CD4-positive, alpha-beta T cell (primary cell): ENCODE results near the gene GNG13. TPM values are rescaled to one million over a fixed set of nuclear protein-coding genes. Genes with fewer than 3 reads are reported as not detected.
A peak's percentile ranks its signal among the peaks of the same experiment; 100 is the strongest.

Source experiments
- ATAC-seq: fragments of 200-7000 bp; cut with Tn5 transposase; one replicate; pipeline ENCODE4 v1.10.0; 2022; ENCODE audit warnings: mild to moderate bottlenecking; ENCODE audit not compliant: poor library complexity
- CTCF ChIA-PET: fragments of 350-600 bp; sonication (Branson Sonifier 250); formaldehyde crosslinking; loops from one replicate; lab custom pipeline; 2021; ENCODE audit warnings: antibody characterized with exemption, inconsistent platforms; lab: Charles Lee
- POLR2A ChIA-PET: fragments of 350-600 bp; sonication (Branson Sonifier 250); formaldehyde crosslinking; loops from one replicate; lab custom pipeline; 2021; ENCODE audit warnings: antibody characterized with exemption, inconsistent platforms; lab: Charles Lee
- DNase-seq, 14 experiments: peaks; one replicate each; pipeline ENCODE4 v3.0.0-alpha.2; 2013 to 2020; ENCODE audit warnings: mixed read lengths in 2 of 14
- H3K27ac ChIP-seq, 2 donors: one replicate each; pipeline versions ENCODE4 v1.5.1 to v1.7.0; 2013; ENCODE audit warnings: low read length in 2 of 2, low read depth in 1 of 2, mild to moderate bottlenecking in 1 of 2
- H3K27me3 ChIP-seq, 2 experiments: 1 replicate in 1 of 2; 2 replicates in 1 of 2; pipeline versions ENCODE4 v1.6.1 to v1.7.0; 2013; ENCODE audit warnings: low read length in 2 of 2, control low read depth in 1 of 2, mild to moderate bottlenecking in 1 of 2, moderate library complexity in 1 of 2; ENCODE audit not compliant: insufficient read depth in 2 of 2, control insufficient read depth in 1 of 2
- H3K36me3 ChIP-seq: one replicate; pipeline ENCODE4 v1.6.1; 2013; ENCODE audit warnings: low read length, control low read depth; ENCODE audit not compliant: insufficient read depth
- H3K4me1 ChIP-seq: one replicate; pipeline ENCODE4 v1.6.1; 2013; ENCODE audit warnings: low read length, control low read depth; ENCODE audit not compliant: insufficient read depth
- H3K4me3 ChIP-seq: one replicate; pipeline ENCODE4 v1.5.1; 2013; ENCODE audit warnings: mild to moderate bottlenecking, low read length, moderate library complexity
- H3K9me3 ChIP-seq, 2 experiments: 1 replicate in 1 of 2; 2 replicates in 1 of 2; pipeline versions ENCODE4 v1.6.1 to v1.7.0; 2013; ENCODE audit warnings: low read length in 2 of 2, mild to moderate bottlenecking in 2 of 2, control low read depth in 1 of 2, moderate library complexity in 1 of 2; ENCODE audit not compliant: control insufficient read depth in 1 of 2, insufficient read depth in 1 of 2
- H3K27ac Mint-ChIP-seq: one replicate; pipeline ENCODE4 v1.8.0; 2020; ENCODE audit warnings: mixed read lengths
- H3K27me3 Mint-ChIP-seq: one replicate; pipeline ENCODE4 v1.8.0; 2021; ENCODE audit warnings: mixed read lengths
- H3K36me3 Mint-ChIP-seq: one replicate; pipeline ENCODE4 v1.8.0; 2021; ENCODE audit warnings: low read depth, mixed read lengths
- H3K4me1 Mint-ChIP-seq: one replicate; pipeline ENCODE4 v1.8.0; 2021; ENCODE audit warnings: low read depth, mixed read lengths
- H3K4me3 Mint-ChIP-seq: one replicate; pipeline ENCODE4 v1.8.0; 2020; ENCODE audit warnings: mild to moderate bottlenecking, mixed read lengths
- H3K9me3 Mint-ChIP-seq: one replicate; pipeline ENCODE4 v1.8.0; 2020; ENCODE audit warnings: mixed read lengths
- intact Hi-C, 2 experiments: fragments of 100-400 bp; cut with DNase I in 1 of 2; cut with micrococcal nuclease in 1 of 2; formaldehyde crosslinking; loops; one replicate each; pipeline versions ENCODE4 v1.15.1 to v1.9.0; 2023 to 2025; cut with DNase I, micrococcal nuclease
- total RNA-seq, 174 experiments: library from RNA in 2 of 174; stranded (reverse) in 2 of 174; gene quantifications; one replicate each; pipeline ENCODE4 v1.2.3 and lab custom pipeline; 2021 to 2026
- TF ChIP-seq, protein P1 (sequence below): fragments of 200-600 bp; IDR thresholded peaks from one replicate; pipeline ENCODE4 v1.8.0; 2022; ENCODE audit warnings: antibody characterized with exemption, mild to moderate bottlenecking

The GNG13 gene
- total RNA-seq, 2 experiments from 2014 or later, result not detected

- CTCF ChIA-PET, result no interaction called here
- POLR2A ChIA-PET, result no interaction called here
- no peaks in the 10 kb centered on the region for H3K4me1 Mint-ChIP-seq
- H3K36me3 Mint-ChIP-seq, result no peaks in the 10 kb centered on the region
- H3K4me3 Mint-ChIP-seq, result no peak overlapping the region
- H3K4me1 ChIP-seq, result no peaks in the 10 kb centered on the region
- peaks cover 0 to 2% of the 10 kb centered on the region in 2 experiments for H3K27me3 ChIP-seq
- H3K27ac ChIP-seq, result no peak overlapping the region
- H3K4me3 ChIP-seq, result no peak overlapping the region
- H3K27ac Mint-ChIP-seq, result no peak overlapping the region
- peak in 1 of 14 experiments; percentile 16 for DNase-seq
- no peaks in the 10 kb centered on the region for H3K9me3 Mint-ChIP-seq
- H3K36me3 ChIP-seq, result no peaks in the 10 kb centered on the region
- TF ChIP-seq, protein P1, sequence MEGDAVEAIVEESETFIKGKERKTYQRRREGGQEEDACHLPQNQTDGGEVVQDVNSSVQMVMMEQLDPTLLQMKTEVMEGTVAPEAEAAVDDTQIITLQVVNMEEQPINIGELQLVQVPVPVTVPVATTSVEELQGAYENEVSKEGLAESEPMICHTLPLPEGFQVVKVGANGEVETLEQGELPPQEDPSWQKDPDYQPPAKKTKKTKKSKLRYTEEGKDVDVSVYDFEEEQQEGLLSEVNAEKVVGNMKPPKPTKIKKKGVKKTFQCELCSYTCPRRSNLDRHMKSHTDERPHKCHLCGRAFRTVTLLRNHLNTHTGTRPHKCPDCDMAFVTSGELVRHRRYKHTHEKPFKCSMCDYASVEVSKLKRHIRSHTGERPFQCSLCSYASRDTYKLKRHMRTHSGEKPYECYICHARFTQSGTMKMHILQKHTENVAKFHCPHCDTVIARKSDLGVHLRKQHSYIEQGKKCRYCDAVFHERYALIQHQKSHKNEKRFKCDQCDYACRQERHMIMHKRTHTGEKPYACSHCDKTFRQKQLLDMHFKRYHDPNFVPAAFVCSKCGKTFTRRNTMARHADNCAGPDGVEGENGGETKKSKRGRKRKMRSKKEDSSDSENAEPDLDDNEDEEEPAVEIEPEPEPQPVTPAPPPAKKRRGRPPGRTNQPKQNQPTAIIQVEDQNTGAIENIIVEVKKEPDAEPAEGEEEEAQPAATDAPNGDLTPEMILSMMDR, result no peak
- ATAC-seq, result no peak
- H3K9me3 ChIP-seq, result no peaks in the 10 kb centered on the region
- H3K27me3 Mint-ChIP-seq, result no peaks in the 10 kb centered on the region
- intact Hi-C loops, result no loop called here
Observed at GRCh38 chr16:767743-768235, 32.7 kb downstream of the GNG13 start.

DNA sequence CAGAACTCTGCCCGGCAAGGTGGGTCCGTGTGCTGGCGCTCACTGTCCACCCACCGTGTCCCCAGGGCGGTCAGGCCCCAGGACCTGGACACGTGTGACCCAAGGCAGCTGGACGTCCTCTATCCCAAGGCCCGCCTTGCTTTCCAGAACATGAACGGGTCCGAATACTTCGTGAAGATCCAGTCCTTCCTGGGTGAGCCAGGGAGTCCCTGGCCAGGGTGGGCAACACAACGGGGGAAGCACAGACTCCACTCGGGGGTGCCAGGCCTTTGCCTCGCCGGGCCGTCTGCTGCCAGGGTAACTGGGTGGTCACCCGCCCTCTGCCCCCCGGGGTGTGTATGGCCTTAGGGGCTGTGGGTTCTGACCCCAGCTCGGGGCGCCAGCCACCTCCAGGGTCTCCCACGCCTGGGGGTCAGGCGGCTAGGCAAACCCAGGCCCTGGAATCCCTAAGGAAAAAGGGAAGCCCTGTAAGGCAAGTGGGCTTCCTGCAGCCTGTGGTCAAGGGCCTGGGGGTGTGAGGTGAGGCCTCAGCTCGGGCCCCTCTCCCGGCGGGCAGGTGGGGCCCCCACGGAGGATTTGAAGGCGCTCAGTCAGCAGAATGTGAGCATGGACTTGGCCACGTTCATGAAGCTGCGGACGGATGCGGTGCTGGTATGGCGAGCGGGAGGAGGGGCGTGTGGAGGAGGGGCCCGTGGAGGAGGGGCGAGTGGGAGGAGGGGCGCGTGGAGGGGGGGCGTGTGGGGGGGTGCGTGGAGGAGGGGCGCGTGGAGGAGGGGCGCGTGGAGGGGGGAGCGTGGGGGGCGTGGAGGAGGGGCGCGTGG is 33.5 kb downstream of the GNG13 start:
- no peaks in the 10 kb centered on the region for H3K4me1 ChIP-seq
- Mint-ChIP-seq H3K27ac (no peak overlapping the region), H3K36me3 (no peaks in the 10 kb centered on the region), H3K27me3 (no peaks in the 10 kb centered on the region), H3K9me3 (no peaks in the 10 kb centered on the region), H3K4me3 (no peak overlapping the region), H3K4me1 (no peaks in the 10 kb centered on the region)
- CTCF ChIA-PET, result no interaction called here
- no peak overlapping the region for H3K27ac ChIP-seq
- H3K9me3 ChIP-seq, result no peaks in the 10 kb centered on the region
- no peaks in the 10 kb centered on the region for H3K36me3 ChIP-seq
- TF ChIP-seq, protein P1, result no peak
- peaks cover 0 to 2% of the 10 kb centered on the region in 2 experiments for H3K27me3 ChIP-seq
- ATAC-seq, result no peak
- no peak overlapping the region for H3K4me3 ChIP-seq
- peak in 2 of 14 experiments; percentile 4 to 19 for DNase-seq
- intact Hi-C loops, result no loop called here
- POLR2A ChIA-PET, result no interaction called here

- Histone ChIP-seq H3K9me3 (no peaks in the 10 kb centered on the region), H3K27me3 (peaks cover 0 to 2% of the 10 kb centered on the region in 2 experiments), H3K4me1 (no peaks in the 10 kb centered on the region), H3K36me3 (no peaks in the 10 kb centered on the region), H3K4me3 (no peak overlapping the region), H3K27ac (no peak overlapping the region)
- TF ChIP-seq, protein P1, result no peak
- ChIA-PET POLR2A (no interaction called here), CTCF (no interaction called here)
- intact Hi-C loops, result no loop called here
- H3K9me3 Mint-ChIP-seq, result no peaks in the 10 kb centered on the region
- H3K4me3 Mint-ChIP-seq, result no peak overlapping the region
- DNase-seq (peak in 2 of 14 experiments; percentile 3 to 17), ATAC-seq (no peak)
- H3K27ac Mint-ChIP-seq, result no peak overlapping the region
- no peaks in the 10 kb centered on the region for H3K27me3 Mint-ChIP-seq
- H3K36me3 Mint-ChIP-seq, result no peaks in the 10 kb centered on the region
- H3K4me1 Mint-ChIP-seq, result no peaks in the 10 kb centered on the region
Observed at GRCh38 chr16:766008-766819, 34.3 kb downstream of the GNG13 start.
